Measurements from ENCODE around the gene PVALEF.

DNA sequence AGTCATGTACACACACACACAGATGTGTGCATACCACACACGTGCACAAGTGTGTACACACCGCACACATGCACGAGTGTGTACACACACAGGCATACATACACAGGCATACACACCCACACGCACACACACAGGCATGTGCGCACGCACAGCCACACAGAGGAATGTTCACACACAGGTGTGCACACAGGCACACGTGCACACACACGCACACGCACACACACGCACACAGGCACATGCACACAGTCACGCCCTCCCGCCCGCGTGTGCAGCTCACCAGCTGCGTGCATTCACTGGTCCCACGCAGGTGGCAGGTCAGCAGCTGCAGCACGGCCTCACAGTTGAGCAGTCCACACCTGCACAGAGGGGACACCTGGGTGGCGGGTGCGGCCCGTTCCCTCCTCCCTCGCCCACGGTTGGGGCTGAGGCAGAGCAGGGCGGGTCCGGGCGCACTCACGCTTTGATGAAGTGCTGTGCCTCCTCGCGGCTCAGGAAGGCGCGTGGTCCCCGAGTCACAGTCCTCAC lies 65.9 kb downstream of the PVALEF start:
- TF ChIP-seq EP300 (IDR thresholded peaks at IDR 0.05; ENCODE audit: borderline replicate concordance) (no peak), YY1 (IDR thresholded peaks at IDR 0.05; ENCODE audit: low read depth) (no peak)

Data from Ishikawa (cell line).